ENCODE measurements around the gene TUBA4A. TPM values are rescaled to one million over a fixed set of nuclear protein-coding genes. Genes with fewer than 3 reads are reported as not detected.

TUBA4A gene
- total RNA-seq, 2 donors from 2014 or later, result 51.7 to 159 TPM

DNA sequence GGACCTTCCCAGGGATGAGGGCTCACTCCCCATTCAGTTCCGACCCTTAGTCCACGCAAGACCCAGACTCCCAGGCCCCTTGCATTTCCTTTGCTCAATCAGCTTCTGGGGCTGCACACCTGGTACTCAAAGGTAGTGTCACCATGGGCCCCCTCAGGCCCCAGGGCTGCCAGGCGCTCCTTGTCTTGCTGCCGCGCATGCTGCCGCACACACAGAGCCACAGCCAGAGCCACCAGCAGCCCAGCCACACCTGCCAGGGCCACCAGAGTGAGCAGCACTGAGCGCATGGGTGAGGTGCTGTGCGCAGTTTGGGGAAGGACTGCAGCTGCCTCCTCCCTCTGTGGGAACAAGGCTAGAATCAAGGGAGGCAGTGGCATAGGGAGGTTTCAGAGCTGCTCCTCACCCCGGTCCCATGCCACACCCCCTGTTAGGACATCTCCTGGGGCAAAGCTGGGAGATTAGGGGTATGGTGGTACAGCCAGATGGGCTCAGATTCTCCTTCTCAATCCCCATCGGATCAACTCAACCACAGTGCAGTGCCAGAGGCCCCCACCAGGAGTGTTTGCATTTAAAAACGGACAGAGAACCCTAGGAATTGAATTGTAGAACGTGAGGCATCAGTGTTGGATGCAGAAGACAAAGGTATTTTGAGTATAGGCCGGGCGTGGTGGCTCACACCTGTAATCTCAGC is 44.2 kb upstream of the TUBA4A start:
- no peak overlapping the region for H3K27ac ChIP-seq
- no peak for TF ChIP-seq CTCF (IDR thresholded peaks at IDR 0.05)
- DNase-seq (ENCODE audit: low spot score), result no peak
- H3K4me3 ChIP-seq, result no peak overlapping the region
- peaks cover 0 to 13% of the 10 kb centered on the region in 2 donors for H3K4me1 ChIP-seq
- no peaks in the 10 kb centered on the region for H3K36me3 ChIP-seq
- no peaks in the 10 kb centered on the region for H3K9me3 ChIP-seq
- H3K27me3 ChIP-seq, result no peaks in the 10 kb centered on the region

DNA sequence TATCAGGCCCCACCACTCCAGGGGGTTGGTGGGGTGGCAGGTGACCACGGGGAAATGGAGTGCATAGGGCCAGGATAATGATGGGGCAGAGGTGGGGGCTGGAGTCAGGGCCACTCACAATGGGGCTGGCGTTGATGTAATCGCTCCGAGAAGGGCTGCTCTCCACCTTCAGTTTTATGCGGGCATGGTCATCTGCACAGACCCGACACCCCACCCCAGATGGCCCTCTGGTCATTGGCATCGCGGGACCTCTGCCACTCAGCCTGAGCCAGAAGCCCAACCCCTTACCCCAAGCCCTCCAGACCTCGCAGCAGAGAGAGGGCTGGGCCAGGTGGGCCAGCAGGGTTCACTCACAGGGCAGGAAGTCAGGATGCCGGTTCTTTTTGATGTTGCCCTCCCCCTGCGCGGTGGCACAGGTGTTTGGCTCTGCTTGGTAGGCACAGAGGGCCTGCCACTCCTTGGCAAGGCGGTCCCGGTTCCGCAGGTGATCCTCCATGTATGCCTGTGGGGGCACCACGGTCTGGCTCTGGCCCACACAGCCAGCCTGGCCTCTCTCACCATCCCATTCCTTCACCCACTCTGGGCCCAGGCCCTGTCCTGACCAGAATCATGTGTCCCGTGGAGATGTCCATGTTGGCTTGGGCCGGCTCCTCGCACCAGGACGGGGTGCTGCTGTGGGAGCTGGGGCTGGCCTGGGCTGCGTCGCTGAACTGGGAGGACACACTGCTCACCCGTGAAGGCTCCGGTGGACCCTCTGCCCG is 43.1 kb upstream of the TUBA4A start:
- no peak overlapping the region for H3K27ac ChIP-seq
- H3K36me3 ChIP-seq, result no peaks in the 10 kb centered on the region
- H3K4me1 ChIP-seq, result peaks cover 0 to 13% of the 10 kb centered on the region in 2 donors
- no peak for TF ChIP-seq CTCF (IDR thresholded peaks at IDR 0.05)
- DNase-seq (ENCODE audit: low spot score), result no peak
- no peaks in the 10 kb centered on the region for H3K27me3 ChIP-seq
- no peaks in the 10 kb centered on the region for H3K9me3 ChIP-seq
- no peak overlapping the region for H3K4me3 ChIP-seq

DNA sequence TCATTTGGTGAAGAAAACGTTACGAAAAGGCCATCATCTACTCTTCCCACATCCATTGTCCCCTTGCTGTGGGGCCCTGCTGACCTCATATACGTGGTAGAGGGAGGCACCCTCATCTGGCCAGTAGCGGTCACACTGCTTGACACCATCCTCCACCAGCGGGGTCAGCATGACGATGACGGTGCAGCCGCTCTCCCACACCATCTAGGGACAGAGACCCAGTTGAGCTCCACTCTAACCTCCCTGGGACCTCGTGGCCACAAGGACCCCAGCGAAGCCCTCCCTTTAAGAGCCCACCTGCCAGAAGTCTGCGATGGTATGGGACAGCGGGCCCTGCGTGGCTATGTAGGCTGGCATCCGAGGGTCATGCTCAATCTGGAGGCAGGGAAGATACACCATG is 42.4 kb upstream of the TUBA4A start:
- Histone ChIP-seq H3K36me3 (no peaks in the 10 kb centered on the region), H3K4me1 (peaks cover 0 to 13% of the 10 kb centered on the region in 2 donors), H3K9me3 (no peaks in the 10 kb centered on the region), H3K4me3 (no peak overlapping the region), H3K27ac (no peak overlapping the region), H3K27me3 (no peaks in the 10 kb centered on the region)
- no peak for TF ChIP-seq CTCF (IDR thresholded peaks at IDR 0.05)
- DNase-seq (ENCODE audit: low spot score), result no peak

DNA sequence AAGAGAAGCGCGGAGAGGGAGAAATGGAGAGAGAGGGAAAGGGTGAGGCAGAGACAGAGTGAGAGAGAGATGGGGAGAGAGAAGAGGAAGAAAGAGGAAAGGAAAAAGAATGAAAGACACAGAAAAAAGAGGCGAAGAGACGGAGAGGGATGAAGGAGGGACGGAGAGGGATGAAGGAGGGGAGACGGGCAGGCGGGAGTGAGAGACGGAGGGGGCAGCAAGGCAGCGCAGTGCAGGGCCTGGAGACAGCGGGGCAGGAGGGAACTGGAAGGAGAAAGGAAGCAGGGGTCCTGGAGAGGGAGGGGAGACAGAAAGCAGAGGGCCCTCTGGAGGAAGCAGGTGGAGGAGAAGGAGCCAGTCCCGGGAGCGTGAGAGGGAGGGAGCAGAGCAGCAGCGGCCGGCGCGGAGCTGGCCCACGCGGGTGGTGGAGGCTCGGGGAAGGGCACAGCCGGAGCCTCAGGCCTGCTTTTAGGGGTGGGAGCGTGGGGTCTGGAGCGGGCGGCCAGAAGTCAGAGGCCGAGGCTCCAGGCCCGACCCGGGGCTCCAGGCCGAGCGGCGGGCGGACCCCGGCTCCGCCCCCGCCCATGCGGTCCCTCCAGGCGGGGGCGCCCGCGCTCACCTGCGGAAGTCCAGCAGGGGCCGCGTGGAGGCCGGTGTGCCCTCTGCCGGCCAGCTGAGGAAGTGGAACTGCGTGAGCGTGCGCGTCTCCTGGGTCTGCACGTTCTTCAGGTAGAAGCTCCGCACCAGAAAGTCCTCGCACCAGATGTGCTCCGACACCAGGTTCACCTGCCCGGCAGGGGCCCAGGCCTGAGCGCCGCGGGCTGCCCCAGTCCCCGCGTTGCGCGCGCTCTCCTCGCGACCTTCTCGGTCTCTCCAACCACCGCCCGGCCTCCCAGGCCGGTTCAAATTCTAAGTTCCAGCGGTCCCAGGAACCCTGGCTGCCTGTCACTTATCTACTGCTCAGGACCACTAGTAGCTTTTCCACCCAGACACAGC is 40.9 kb upstream of the TUBA4A start:
- Histone ChIP-seq H3K4me3 (peak overlapping the region; percentile 47 to 61), H3K4me1 (peaks cover 0 to 14% of the 10 kb centered on the region in 2 donors), H3K36me3 (no peaks in the 10 kb centered on the region), H3K9me3 (no peaks in the 10 kb centered on the region), H3K27ac (peak overlapping the region; percentile 85 to 89), H3K27me3 (no peaks in the 10 kb centered on the region)
- peak; percentile 99 to 100 for TF ChIP-seq CTCF (IDR thresholded peaks at IDR 0.05)
- peak; percentile 87 for DNase-seq (ENCODE audit: low spot score)

- Histone ChIP-seq H3K9me3 (no peaks in the 10 kb centered on the region), H3K36me3 (no peaks in the 10 kb centered on the region), H3K27me3 (no peaks in the 10 kb centered on the region), H3K4me3 (no peak overlapping the region), H3K4me1 (peaks cover 0 to 18% of the 10 kb centered on the region in 2 donors), H3K27ac (peak overlapping the region; percentile 85 to 89)
- DNase-seq (ENCODE audit: low spot score), result no peak
- TF ChIP-seq CTCF (IDR thresholded peaks at IDR 0.05), result no peak
Observed at GRCh38 chr2:219293736-219294231, 40.1 kb upstream of the TUBA4A start.
